Hepatocyte (in vitro differentiated cells): Measurements from ENCODE around the gene IMMP2L. TPM values are rescaled to one million over a fixed set of nuclear protein-coding genes. Genes with fewer than 3 reads are reported as not detected.
"Not testable (repeated sequence)": the region's sequence is repeated elsewhere in the genome, so short reads cannot be mapped to it uniquely, and the experiment has no call there.

Experiments used
- DNase-seq: peaks from one replicate; pipeline ENCODE4 v3.0.0-alpha.2; 2016; ENCODE audit warnings: low spot score
- H2AFZ ChIP-seq: fragments of 200-600 bp; sonication (generic); 2 replicates; pipeline ENCODE4 v1.6.0; 2016; ENCODE audit warnings: antibody characterized with exemption, mild to moderate bottlenecking
- H3K27ac ChIP-seq: fragments of 200-600 bp; sonication (generic); 2 replicates; pipeline ENCODE4 v1.5.1; 2016; ENCODE audit warnings: mild to moderate bottlenecking
- H3K27me3 ChIP-seq: fragments of 200-600 bp; sonication (generic); 2 replicates; pipeline ENCODE4 v1.6.1; 2016
- H3K36me3 ChIP-seq: fragments of 200-600 bp; sonication (generic); replicated peaks from 2 replicates; pipeline ENCODE4 v1.5.1; 2016; ENCODE audit warnings: low read depth; ENCODE audit not compliant: insufficient read depth
- H3K4me1 ChIP-seq: fragments of 200-600 bp; sonication (generic); 2 replicates; pipeline ENCODE4 v1.5.1; 2016; ENCODE audit warnings: mild to moderate bottlenecking, moderate library complexity; ENCODE audit not compliant: insufficient read depth
- H3K4me2 ChIP-seq: fragments of 200-600 bp; sonication (generic); 2 replicates; pipeline ENCODE4 v1.6.0; 2016
- H3K4me3 ChIP-seq: fragments of 200-600 bp; sonication (generic); 2 replicates; pipeline ENCODE4 v1.5.1; 2016; ENCODE audit warnings: mild to moderate bottlenecking
- H3K79me2 ChIP-seq: fragments of 200-600 bp; sonication (generic); 2 replicates; pipeline ENCODE4 v1.6.0; 2017; ENCODE audit warnings: mild to moderate bottlenecking
- H3K9me2 ChIP-seq: fragments of 200-600 bp; sonication (generic); replicated peaks from 2 replicates; pipeline ENCODE4 v1.6.0; 2017; ENCODE audit warnings: mild to moderate bottlenecking; ENCODE audit not compliant: insufficient read depth
- H3K9me3 ChIP-seq: fragments of 200-600 bp; sonication (generic); 2 replicates; pipeline ENCODE4 v1.5.1; 2016; ENCODE audit warnings: low read depth, mild to moderate bottlenecking
- H4K20me1 ChIP-seq: fragments of 200-600 bp; sonication (generic); 2 replicates; pipeline ENCODE4 v1.6.0; 2016; ENCODE audit warnings: mild to moderate bottlenecking; ENCODE audit not compliant: insufficient read depth, poor library complexity, severe bottlenecking
- CTCF ChIP-seq: fragments of 200-600 bp; sonication (generic); IDR thresholded peaks from 2 replicates; pipeline ENCODE4 v1.5.1; 2016; ENCODE audit warnings: antibody characterized with exemption, mild to moderate bottlenecking; ENCODE audit not compliant: poor library complexity
- EZH2 ChIP-seq: fragments of 200-600 bp; sonication (generic); IDR thresholded peaks from 2 replicates; pipeline ENCODE4 v1.6.1; 2016; ENCODE audit warnings: antibody characterized with exemption, mild to moderate bottlenecking, borderline replicate concordance
- EZH2phosphoT487 ChIP-seq: fragments of 200-600 bp; sonication (generic); IDR thresholded peaks from one replicate; pipeline ENCODE4 v1.6.1; 2018; ENCODE audit warnings: antibody characterized with exemption, mild to moderate bottlenecking, low read depth, moderate library complexity; ENCODE audit not compliant: unreplicated experiment, severe bottlenecking
- WGBS: methylation state at CpG from one replicate; pipeline ENCODE4 v1.1.6; 2016; ENCODE audit warnings: low lambda C conversion rate; ENCODE audit errors: missing lambda C conversion rate; 5-methylcytosine and 5-hydroxymethylcytosine counted together
- polyA plus RNA-seq: library from polyadenylated mRNA; unstranded; fragments of >200 nt; fragmentation: Nextera tagmentation; extraction: Ambion mirVana; gene quantifications from 2 replicates; pipeline ENCODE4 v1.2.1, GENCODE V29; 2016
- total RNA-seq: library from RNA; depleted of rRNA; stranded (reverse); fragments of >200 nt; gene quantifications from 2 replicates; pipeline ENCODE4 v1.2.3, GENCODE V29; 2014

IMMP2L gene
- total and polyA plus RNA-seq, 2 experiments from 2014 or later, result 13.3 to 17.6 TPM

DNA sequence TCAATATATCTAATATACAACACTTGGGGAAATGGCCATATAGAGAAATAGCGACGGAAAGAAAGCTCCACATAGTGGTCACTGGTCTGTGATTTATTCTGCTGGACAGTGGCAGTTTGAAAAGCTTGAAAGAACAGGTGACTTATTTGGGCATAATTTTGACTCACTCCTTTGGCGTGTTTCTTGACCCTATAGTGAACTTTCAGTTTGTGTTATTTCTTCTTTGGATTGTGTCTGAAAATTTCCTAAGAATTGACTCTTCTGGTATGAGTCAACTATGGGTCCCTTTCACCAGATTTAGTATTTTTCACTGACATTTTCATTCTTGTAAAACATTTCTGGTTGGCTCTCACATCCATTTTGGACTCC, 25.8 kb upstream of the IMMP2L start:
- Histone ChIP-seq H3K79me2 (no peaks in the 10 kb centered on the region), H3K9me2 (no peaks in the 10 kb centered on the region), H3K27ac (no peak overlapping the region), H3K4me1 (no peaks in the 10 kb centered on the region), H3K27me3 (no peaks in the 10 kb centered on the region), H3K4me3 (no peak overlapping the region), H3K36me3 (no peaks in the 10 kb centered on the region), H3K4me2 (no peak overlapping the region), H3K9me3 (no peaks in the 10 kb centered on the region), H2AFZ (no peak overlapping the region), H4K20me1 (no peaks in the 10 kb centered on the region)
- no peak for DNase-seq
- WGBS, result 91% methylated on average over 3 of the region's 3 CpGs
- no peak for TF ChIP-seq EZH2phosphoT487
- TF ChIP-seq CTCF, result no peak

DNA sequence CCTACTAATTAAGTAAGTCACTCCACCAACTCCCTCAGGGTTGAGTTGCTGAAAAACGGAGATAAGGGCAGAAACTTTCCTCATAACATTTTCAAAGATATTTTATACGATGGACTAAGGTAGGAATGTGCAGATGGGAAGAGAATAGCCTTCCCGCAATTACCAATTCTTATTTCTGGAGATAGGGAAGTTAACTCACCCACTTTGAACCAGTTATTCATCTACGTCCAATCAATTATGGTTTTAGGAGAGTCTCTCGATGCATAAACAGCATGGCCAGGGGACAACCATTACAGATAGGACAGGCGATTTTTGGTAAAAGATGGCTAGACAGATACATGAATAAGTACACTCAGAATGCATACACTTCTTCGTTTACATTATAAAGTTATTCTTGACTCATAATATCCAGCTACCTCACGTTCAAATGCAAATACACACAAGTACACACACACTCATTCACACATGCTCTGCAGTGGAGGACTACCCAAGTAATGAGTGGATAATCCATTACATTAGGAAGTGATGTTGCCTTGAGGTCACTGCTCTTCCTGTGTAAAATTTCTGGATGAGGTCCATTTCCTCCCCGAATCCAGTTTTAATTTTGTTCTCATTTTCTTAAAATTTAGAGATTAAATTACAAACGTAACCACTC, 25.2 kb upstream of the IMMP2L start:
- H3K4me3 ChIP-seq, result no peak overlapping the region
- H3K4me2 ChIP-seq, result no peak overlapping the region
- no peak for TF ChIP-seq EZH2
- no peak for TF ChIP-seq CTCF
- no peak for TF ChIP-seq EZH2phosphoT487
- no peaks in the 10 kb centered on the region for H3K79me2 ChIP-seq
- H3K36me3 ChIP-seq, result no peaks in the 10 kb centered on the region
- no peaks in the 10 kb centered on the region for H4K20me1 ChIP-seq
- no peak for DNase-seq
- H3K9me3 ChIP-seq, result no peaks in the 10 kb centered on the region
- no peaks in the 10 kb centered on the region for H3K4me1 ChIP-seq
- H2AFZ ChIP-seq, result no peak overlapping the region
- H3K27ac ChIP-seq, result no peak overlapping the region
- H3K27me3 ChIP-seq, result no peaks in the 10 kb centered on the region
- no peaks in the 10 kb centered on the region for H3K9me2 ChIP-seq
- WGBS, result 85% methylated on average over 10 of the region's 10 CpGs

DNA sequence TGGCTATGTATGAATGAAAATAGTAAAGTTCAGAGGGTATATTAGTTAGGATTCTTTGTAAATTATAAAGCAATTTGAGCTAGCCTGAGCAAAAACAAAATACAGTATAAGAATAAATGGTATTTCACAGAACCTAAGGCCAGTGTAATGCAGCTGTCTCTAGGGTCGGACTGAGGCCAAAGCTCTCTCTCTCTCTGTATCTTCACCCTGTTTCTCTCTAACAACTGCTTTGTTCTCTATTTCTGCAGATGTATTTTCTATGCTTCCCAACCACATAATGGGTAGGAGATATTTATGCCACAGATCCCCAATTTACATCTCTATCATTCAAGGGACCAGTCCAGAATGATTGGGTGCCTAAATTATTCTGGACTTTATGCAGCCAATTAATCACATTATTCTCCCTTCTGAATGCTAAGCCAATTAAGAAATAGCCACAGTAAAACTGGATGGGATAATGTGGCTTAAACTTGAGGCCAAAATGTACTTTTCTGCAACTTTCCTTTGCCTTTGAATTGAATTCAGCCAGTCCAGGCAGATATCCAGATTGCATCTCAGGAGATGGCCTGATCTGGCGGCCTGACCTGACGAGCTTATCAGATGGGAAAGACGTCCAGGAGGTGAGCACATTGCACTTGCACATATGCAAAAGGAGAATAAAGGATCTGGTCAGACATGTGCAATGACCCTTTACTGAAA, 24.6 kb upstream of the IMMP2L start:
- Histone ChIP-seq H3K4me1 (no peaks in the 10 kb centered on the region), H3K27me3 (no peaks in the 10 kb centered on the region), H3K9me2 (no peaks in the 10 kb centered on the region), H3K9me3 (no peaks in the 10 kb centered on the region), H3K27ac (no peak overlapping the region), H3K4me2 (no peak overlapping the region), H3K4me3 (no peak overlapping the region), H3K36me3 (no peaks in the 10 kb centered on the region), H3K79me2 (no peaks in the 10 kb centered on the region), H4K20me1 (no peaks in the 10 kb centered on the region), H2AFZ (no peak overlapping the region)
- TF ChIP-seq CTCF (no peak), EZH2 (no peak), EZH2phosphoT487 (no peak)
- DNase-seq, result no peak
- 82% methylated on average over 4 of the region's 4 CpGs for WGBS

DNA sequence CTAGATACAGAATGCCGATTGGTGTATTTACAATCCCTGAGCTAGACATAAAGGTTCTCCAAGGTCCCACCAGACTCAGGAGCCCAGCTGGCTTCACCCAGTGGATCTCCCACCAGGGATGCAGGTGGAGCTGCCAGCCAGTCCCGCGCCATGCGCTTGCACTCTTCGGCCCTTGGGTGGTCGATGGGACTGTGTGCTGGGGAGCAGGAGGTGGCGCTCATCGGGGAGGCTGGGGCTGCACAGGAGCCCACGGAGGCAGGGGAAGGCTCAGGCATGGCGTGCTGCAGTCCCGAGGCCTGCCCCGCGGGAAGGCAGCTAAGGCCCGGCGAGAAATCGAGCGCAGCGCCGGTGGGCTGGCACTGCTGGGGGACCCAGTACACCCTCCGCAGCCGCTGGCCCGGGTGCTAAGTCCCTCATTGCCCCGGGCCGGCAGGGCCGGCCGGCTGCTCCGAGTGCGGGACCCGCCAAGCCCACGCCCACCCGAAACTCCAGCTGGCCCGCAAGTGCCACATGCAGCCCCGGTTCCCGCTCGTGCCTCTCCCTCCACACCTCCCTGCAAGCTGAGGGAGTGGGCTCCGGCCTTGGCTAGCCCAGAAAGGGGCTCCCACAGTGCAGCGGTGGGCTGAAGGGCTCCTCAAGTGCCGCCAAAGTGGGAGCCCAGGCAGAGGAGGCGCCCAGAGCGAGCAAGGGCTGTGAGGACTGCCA, 19.6 kb upstream of the IMMP2L start:
- not testable (repeated sequence) for H3K79me2 ChIP-seq, H2AFZ ChIP-seq, H3K4me2 ChIP-seq, H3K4me1 ChIP-seq, H3K27me3 ChIP-seq, H4K20me1 ChIP-seq, H3K4me3 ChIP-seq, DNase-seq, H3K27ac ChIP-seq, H3K9me2 ChIP-seq, H3K9me3 ChIP-seq, H3K36me3 ChIP-seq
- WGBS, result 97% methylated on average over 29 of the region's 40 CpGs

GRCh38 chr7:111581207-111581606, 18.9 kb upstream of the IMMP2L start:
- not testable (repeated sequence) for H3K4me1 ChIP-seq, H3K27me3 ChIP-seq, H3K9me3 ChIP-seq, H3K4me2 ChIP-seq, H3K4me3 ChIP-seq, H3K36me3 ChIP-seq, H3K79me2 ChIP-seq, H3K9me2 ChIP-seq, H2AFZ ChIP-seq, H3K27ac ChIP-seq, H4K20me1 ChIP-seq, DNase-seq
- whole genome bisulfite sequencing, result 90% methylated on average over 7 of the region's 7 CpGs
